ENCODE data around the gene CD302.

- no peak for TF ChIP-seq E2F6 (IDR thresholded peaks at IDR 0.05; ENCODE audit: borderline replicate concordance, low read depth)
- TF ChIP-seq, protein P1, sequence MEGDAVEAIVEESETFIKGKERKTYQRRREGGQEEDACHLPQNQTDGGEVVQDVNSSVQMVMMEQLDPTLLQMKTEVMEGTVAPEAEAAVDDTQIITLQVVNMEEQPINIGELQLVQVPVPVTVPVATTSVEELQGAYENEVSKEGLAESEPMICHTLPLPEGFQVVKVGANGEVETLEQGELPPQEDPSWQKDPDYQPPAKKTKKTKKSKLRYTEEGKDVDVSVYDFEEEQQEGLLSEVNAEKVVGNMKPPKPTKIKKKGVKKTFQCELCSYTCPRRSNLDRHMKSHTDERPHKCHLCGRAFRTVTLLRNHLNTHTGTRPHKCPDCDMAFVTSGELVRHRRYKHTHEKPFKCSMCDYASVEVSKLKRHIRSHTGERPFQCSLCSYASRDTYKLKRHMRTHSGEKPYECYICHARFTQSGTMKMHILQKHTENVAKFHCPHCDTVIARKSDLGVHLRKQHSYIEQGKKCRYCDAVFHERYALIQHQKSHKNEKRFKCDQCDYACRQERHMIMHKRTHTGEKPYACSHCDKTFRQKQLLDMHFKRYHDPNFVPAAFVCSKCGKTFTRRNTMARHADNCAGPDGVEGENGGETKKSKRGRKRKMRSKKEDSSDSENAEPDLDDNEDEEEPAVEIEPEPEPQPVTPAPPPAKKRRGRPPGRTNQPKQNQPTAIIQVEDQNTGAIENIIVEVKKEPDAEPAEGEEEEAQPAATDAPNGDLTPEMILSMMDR (IDR thresholded peaks at IDR 0.05) = no peak
Measured at GRCh38 chr2:159758686-159759085, 39.3 kb downstream of the CD302 start.
